HG03159 (cell line): ENCODE measurements around the gene LAX1.

Experiments used
- ATAC-seq: cut with Tn5 transposase; IDR thresholded peaks from one replicate; pipeline ENCODE4 v1.9.1; 2021; ENCODE audit warnings: mild to moderate bottlenecking, moderate library complexity; ENCODE audit not compliant: unreplicated experiment

The LAX1 gene

DNA sequence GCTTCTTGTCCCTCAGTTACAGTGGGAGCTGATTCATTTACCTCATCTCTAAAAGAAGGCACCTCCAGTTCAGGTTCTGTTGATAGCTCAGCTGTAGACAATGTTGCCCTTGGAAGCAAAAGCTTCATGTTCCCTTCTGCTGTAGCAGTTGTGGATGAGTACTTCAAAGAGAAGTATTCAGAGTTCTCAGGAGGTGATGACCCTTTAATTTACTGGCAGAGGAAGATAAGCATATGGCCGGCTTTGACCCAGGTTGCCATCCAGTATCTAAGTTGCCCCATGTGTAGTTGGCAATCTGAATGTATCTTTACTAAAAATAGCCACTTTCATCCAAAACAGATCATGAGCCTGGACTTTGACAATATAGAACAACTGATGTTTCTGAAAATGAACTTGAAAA, 35.0 kb downstream of the LAX1 start:
- ATAC-seq = no peak

DNA sequence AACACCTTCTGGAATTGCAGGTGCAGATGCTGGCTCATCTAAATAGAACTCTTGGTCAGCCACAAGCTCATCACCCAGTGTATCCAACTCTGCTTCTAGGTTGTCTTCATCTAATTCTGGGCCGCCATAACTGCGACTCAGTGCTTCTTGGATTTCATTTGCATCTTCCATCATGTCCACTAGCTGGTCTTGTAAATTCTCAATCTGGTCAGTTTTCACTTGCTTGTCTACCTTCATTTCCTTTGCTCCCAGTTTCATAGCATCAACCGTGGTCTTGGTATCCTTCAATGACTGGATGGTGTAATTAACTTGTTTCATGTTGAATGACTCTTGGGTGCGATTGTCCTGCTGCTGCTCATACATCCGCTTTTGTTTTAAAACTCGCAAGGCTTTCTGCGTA, 40.7 kb downstream of the LAX1 start:
- ATAC-seq = no peak

GRCh38 chr1:203807196-203807595, 42.2 kb downstream of the LAX1 start:
- no peak for ATAC-seq

- ATAC-seq = no peak
These were observed 48.8 kb downstream of the LAX1 start for GRCh38 chr1:203813581-203814341.

GRCh38 chr1:203818399-203818798, 53.4 kb downstream of the LAX1 start:
- no peak for ATAC-seq

DNA sequence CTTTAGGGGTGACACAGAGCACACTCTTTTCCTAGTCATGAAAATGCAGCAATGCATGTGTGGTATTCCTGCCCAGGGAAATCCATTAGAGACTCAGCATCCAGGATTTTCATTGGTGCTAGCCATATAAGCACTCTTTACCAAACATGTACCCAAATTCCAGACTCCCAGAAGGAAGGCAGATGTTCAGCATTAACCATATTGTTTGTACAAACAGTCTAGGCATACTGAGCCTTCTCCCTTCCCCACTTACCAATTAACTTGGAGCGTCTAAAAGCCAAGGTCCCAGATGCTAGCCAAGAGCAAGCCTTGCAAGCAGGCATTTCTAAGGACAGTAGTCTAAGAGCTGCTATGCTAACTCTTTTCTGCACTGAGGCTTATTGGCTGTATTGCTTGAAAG, 58.3 kb downstream of the LAX1 start:
- ATAC-seq = no peak
